ENCODE data around the gene ZBTB46. TPM values are rescaled to one million over a fixed set of nuclear protein-coding genes. Genes with fewer than 3 reads are reported as not detected.

The ZBTB46 gene
- total RNA-seq, 6 experiments from 2014 or later, result 0.38 to 1.1 (median 0.64) TPM

DNA sequence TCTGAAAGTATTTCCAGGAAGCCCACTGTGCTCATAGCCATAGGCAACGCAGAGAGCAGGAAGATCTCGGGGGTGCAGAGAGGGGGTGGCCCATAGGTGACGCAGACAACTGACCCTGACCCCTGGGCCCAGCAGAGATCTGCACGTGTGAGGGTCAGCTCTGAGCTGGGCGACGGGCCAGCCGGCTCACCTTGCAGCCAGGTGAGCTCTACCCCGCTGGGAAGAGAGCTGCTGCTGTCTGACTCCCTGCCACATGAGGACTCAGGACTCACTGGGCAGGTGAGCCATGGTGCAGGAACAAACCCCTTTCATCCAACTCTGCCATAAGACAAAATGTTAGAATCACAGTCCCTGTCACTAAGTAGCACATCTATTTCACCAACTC, 19.6 kb downstream of the ZBTB46 start:
- TF ChIP-seq CTCF (IDR thresholded peaks at IDR 0.05), result no peak

GRCh38 chr20:63810730-63811490, 20.2 kb downstream of the ZBTB46 start:
- no peak for TF ChIP-seq CTCF (IDR thresholded peaks at IDR 0.05)
- H3K36me3 Mint-ChIP-seq (ENCODE audit: low read depth), result no peaks in the 10 kb centered on the region
- H3K4me1 Mint-ChIP-seq (ENCODE audit: low read depth), result no peaks in the 10 kb centered on the region
- peaks cover 16% of the 10 kb centered on the region for H3K27me3 Mint-ChIP-seq (ENCODE audit: insufficient read depth)
- no peaks in the 10 kb centered on the region for H3K9me3 Mint-ChIP-seq
- DNase-seq, result no peak
- no peak overlapping the region for H3K27ac Mint-ChIP-seq
- no peak overlapping the region for H3K4me3 Mint-ChIP-seq

More for the DNA sequence above, 19.6 kb downstream of the ZBTB46 start:
- DNase-seq, result no peak
- Mint-ChIP-seq H3K27me3 (ENCODE audit: insufficient read depth) (peaks cover 16% of the 10 kb centered on the region), H3K27ac (no peak overlapping the region), H3K4me1 (ENCODE audit: low read depth) (no peaks in the 10 kb centered on the region), H3K4me3 (no peak overlapping the region), H3K36me3 (ENCODE audit: low read depth) (no peaks in the 10 kb centered on the region), H3K9me3 (no peaks in the 10 kb centered on the region)

- Mint-ChIP-seq H3K9me3 (no peaks in the 10 kb centered on the region), H3K4me1 (ENCODE audit: low read depth) (no peaks in the 10 kb centered on the region), H3K36me3 (ENCODE audit: low read depth) (no peaks in the 10 kb centered on the region), H3K4me3 (no peak overlapping the region), H3K27ac (no peak overlapping the region), H3K27me3 (ENCODE audit: insufficient read depth) (peaks cover 11% of the 10 kb centered on the region)
- TF ChIP-seq CTCF (IDR thresholded peaks at IDR 0.05), result no peak
- DNase-seq, result no peak
Measured at GRCh38 chr20:63809856-63810255, 21.2 kb downstream of the ZBTB46 start.

- TF ChIP-seq CTCF (IDR thresholded peaks at IDR 0.05), result no peak
- Mint-ChIP-seq H3K27ac (no peak overlapping the region), H3K36me3 (ENCODE audit: low read depth) (no peaks in the 10 kb centered on the region), H3K9me3 (no peaks in the 10 kb centered on the region), H3K27me3 (ENCODE audit: insufficient read depth) (peaks cover 9% of the 10 kb centered on the region), H3K4me3 (no peak overlapping the region), H3K4me1 (ENCODE audit: low read depth) (no peaks in the 10 kb centered on the region)
- DNase-seq, result no peak
Measured at GRCh38 chr20:63808964-63809674, 21.9 kb downstream of the ZBTB46 start.

GRCh38 chr20:63808145-63808724, 22.8 kb downstream of the ZBTB46 start:
- no peaks in the 10 kb centered on the region for H3K9me3 Mint-ChIP-seq
- H3K27ac Mint-ChIP-seq, result no peak overlapping the region

More at GRCh38 chr20:63808145-63808724, 22.8 kb downstream of the ZBTB46 start:
- TF ChIP-seq CTCF (IDR thresholded peaks at IDR 0.05), result no peak
- no peak for DNase-seq
- Mint-ChIP-seq H3K4me1 (ENCODE audit: low read depth) (no peaks in the 10 kb centered on the region), H3K36me3 (ENCODE audit: low read depth) (no peaks in the 10 kb centered on the region), H3K27me3 (ENCODE audit: insufficient read depth) (peaks cover 13% of the 10 kb centered on the region), H3K4me3 (no peak overlapping the region)
